ENCODE results near the gene GKN1.

DNA sequence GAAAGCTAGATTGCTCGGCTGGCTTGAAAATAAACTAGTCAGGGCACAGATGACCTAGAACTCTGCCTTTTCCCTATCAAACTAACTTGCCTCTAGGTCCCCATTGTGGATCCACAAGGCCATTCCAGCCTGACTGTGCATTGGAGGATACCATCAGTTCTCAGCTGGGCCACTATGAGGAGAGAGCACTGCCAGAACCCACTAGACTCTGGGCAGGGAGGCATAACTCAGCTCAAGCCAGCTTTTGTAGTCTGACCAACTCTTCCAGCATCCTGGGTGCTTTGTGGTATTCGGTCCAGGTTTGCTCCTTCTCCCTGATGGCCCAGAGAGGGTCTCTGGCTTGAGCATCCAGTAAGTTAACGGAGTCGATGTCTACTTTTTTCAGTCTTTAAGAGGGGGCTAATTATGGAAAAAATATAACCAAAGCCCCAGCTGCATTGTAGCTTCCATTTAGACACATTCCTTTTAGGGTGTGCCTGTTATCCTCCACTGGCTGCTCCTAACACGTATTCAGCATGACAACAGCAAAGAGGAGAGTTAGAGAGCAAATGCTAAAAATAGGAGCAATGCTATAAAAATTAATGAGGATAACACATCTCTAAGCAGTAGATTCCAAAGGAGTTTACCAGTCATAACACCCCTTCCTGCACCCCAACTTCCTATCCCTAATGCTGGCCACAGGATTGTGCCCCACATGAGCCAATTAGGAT is 36.9 kb upstream of the GKN1 start:
- TF ChIP-seq POLR2A (IDR thresholded peaks at IDR 0.05) (no peak), CTCF (IDR thresholded peaks at IDR 0.05) (no peak)
